Medulla oblongata (tissue), 1 donor: ENCODE measurements around the gene PHYHIPL.

Experiments
- DNase-seq: peaks from one replicate; pipeline ENCODE4 v3.0.0-alpha.2; 2015; ENCODE audit errors: extremely low spot score

PHYHIPL gene

DNA sequence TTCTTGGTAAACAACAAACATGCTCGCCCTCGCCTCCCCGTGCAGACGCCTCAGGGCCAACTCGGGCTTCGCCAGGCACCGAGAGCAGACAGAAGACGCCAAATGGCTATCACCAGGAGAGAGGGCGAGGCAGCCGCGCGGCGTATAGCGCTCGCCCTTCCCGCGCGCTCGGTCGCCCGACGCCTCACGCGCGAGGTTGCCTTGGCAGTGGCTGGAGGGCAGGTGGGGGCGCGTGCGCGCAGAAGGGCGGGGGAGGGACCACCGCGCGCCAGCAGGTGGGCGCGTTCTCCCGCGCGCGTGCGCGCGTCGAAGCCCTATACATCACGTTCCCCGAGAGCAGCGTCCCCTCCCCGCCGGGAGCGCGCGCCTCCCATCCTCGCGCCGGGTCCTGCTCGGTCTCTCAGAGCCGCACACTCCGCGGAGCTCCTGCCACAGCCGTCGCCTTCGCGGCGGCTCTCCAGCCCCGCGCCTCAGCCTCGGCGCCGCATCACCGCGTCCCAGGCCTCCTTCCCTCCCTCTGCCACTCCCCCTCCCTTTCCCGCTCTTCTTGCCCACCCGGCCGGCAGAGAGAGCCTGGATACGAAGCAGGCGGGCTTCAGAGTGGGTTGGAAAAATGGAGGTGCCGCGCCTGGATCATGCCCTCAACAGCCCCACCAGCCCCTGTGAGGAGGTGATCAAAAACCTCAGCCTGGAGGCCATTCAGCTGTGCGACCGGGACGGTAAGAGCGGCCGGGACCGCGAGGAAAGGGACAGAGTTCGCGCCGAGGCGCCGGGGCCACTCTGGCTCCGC is at the start of gene PHYHIPL:
PHYHIPL (plus strand) TSS at position 403 of the 790 bp plus-strand sequence; CDS start at position 614, 211 bp downstream.
- peak; percentile 66 for DNase-seq

DNA sequence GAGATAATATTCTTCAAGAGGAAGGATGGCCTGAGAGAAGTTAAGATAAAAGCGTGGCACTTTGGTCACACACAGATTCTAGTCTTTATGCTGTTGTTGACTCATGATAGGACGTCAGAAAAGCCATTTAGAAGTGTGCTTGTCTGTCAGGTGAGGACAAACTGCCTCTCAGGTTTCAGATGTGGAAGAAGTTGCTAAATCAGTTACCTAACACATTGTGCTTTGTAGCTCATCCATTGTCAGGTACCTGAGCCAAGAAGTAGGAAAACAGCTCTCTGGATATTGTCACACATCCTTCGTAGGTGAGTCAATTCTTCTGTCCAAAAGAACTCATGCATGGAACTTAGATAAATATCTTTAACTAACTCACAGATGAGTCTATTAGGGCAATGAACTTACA is 49.5 kb upstream of the PHYHIPL start:
- no peak for DNase-seq

DNA sequence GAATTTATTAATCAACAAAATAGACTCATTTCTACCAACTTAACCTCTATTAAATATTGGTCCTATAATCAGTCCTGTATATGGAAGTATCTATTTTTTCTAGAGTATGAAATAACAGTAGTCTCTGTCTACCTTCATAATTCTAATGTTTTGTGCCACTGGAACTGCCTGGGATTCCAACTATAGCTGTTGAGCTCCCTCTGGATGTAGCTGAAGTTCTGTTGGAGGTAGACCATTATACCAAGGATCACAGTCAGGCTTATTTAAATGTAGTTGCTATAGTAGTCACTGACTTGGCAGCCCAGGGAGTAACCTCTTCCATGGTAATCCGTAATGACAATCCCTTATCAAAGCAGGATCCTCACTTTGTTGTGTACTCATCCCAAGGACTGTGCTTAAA is 48.5 kb upstream of the PHYHIPL start:
- no peak for DNase-seq

DNA sequence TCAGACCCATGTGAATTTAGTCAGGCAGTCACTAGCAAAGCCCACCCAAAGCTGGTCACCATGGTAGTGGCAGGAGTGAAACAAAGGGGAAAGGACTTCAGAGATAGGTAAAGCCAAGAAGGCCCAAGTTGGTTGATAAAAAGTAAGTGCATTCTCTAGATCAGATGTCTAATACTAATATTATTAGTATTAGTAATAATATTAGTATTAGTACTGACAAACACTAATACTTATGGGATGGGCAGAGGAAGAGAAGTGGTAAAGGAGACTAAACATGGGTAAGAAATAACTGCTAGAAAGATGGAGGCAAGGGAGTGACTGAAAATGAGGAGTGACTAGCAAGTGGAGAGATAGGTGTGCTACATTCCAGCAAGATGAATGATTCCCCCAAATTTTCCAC is 46.6 kb upstream of the PHYHIPL start:
- DNase-seq, result no peak

DNA sequence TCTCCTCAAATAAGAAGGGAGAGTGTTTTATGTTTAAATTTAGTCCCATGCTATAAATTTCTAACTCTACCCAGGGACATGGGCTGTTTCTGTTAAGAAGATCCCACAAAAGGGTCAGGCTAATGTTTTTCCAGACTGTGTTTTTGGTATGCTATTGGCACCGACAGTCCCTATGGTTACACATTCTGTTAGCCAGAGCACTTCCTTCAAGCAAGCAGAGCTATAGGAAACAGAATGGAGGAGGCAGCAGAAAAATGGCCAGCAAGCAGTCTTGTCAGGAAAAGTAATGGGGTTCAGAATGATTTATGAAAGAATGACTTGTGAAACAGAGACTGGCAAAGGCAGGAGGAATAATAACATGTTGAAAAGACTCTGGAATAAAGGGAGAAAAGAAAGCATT is 44.8 kb upstream of the PHYHIPL start:
- peak; percentile 58 for DNase-seq

DNA sequence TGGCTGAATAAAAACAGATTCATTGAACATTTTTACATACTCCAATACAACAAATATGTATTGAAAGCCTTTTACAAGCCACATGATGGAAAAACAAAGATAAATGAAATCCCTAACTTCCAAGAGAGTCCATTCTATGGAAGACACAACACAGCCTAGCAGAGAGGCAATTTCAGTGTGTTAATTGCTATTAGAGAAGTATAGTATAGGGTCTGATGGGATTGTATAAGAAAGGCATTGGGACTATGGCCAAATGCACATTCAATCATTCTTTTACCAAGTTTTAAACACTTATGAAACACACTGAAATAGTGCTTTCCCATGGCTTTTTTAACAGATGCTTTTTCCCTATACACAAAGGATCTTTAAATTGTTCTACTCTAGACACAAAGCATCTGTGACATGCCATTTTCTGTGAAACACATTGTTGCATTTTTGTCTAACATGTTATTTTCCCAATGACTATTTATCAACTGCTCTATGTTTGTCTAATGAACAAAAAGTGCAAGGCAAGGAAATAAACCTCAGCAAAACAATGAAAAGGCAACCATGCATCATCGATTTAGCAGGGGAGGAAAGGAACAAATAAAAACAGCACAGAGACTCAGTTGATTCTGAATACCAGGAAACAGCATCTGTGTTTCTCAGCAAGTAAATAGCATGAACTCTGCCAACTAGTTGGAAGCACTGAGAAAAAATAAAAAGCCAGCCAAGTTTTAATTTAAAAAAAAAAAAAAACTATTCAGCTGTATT is 42.4 kb upstream of the PHYHIPL start:
- peak; percentile 57 for DNase-seq

DNA sequence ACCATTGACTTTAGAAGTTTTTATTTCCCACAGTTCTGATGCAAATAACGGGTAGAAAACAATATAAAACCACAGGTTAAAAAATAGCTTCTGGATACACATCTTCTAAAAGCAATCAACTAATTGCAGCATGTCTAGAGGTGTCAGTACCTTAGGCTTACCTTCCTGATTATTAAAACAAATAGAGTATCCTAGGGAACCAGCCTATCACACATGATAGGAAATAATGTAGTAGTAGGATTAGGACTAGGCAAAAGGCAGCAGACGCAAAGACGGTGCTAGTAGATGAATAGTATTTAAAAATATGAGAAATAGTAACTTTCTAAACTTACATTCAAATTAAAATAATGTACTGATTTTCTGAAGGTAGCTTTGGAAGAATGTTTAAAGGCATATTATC is 41.7 kb upstream of the PHYHIPL start:
- no peak for DNase-seq

DNA sequence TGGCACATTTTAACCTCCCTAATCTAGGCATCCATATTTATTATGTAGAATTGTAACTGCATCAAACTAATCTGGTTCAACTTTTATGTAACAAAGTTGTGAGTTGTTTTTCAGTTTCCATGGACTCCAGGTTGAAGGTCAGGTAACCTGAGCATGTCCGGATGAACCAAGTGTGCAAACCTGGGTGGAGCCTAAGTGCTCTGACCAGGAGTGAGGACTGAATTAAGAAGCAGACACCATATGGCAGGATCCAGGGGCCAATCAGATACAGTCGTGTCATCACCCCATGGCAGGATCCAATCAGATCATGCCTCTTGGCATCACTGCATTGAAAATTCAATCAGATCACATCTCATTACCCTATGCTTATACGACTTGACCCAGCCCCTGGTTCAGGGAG is 41.2 kb upstream of the PHYHIPL start:
- DNase-seq, result no peak

DNA sequence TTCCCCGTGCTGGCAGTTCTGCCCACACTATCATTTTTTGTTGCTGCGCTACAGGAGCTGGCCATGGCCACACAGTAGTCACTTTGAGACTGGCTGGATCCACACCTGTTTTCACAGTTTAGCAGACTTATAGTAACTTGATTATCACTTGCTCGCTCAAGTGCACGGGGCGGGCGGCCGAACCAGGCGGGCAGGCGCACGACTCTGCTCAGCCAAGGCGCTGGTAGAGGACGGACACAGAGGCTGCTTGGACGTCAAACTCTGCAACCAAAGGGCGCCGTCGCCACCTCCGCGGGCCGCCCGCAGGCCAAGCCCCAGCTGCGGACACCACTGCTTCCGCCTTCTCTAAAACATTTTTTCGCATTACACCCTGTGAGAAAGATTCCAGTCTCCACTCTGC is 38.4 kb upstream of the PHYHIPL start:
- no peak for DNase-seq

DNA sequence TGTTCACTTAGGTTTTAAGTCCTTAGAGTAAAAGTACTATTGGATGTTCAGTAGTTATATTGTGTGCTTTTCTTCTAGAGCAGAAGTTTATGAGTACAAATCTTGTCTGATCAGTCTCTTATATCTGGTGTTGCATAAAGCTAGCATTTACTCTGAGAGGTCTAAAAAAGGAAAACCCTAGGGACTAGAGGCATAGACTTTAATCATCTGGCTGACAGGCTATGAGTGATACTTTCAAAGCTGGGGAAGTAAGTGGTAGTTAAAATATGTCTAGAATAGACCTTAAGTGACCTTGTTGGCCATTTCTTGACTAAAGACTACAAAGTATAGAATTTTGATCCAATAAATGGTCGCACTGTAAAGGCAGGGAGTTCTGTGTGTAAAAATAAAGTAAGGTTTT is 32.9 kb upstream of the PHYHIPL start:
- DNase-seq, result no peak

DNA sequence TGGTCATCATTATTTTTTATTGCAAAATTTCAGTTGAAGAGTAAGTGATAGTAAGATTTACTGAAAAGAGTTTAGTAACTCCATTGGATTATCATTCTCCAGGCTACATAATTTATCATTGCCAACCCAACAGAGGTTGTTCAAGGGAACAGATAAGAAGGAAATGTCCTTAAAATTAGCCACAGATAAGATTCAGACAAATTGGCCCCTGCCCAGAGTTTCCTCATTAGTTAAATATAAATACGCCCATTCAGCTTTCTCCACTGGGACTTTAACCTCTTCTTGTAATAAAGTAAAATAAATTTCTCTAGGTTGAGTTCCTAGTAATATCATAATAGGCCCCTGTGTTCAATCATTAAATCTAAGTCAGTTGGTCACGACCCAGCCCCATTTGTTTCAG is 27.7 kb upstream of the PHYHIPL start:
- DNase-seq, result no peak

DNA sequence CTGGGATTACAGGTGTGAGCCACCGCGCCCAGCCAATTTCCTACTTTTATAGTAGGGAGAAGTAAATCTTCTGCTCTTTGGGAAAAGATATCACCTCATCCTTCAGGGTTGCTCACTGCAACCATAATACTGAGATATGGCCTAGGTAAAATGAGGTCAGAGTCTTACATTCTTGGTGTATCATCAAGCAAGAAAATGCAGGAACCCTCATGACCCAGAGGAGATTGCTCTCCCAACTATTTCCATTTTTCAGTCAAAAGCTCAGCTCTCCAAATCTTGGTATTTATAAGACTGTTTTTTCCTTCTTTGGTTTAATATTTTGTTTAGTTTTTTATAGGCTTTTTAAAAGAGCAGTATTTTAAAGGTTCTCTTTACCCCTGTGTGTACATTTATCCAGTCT is 20.9 kb upstream of the PHYHIPL start:
- no peak for DNase-seq

DNA sequence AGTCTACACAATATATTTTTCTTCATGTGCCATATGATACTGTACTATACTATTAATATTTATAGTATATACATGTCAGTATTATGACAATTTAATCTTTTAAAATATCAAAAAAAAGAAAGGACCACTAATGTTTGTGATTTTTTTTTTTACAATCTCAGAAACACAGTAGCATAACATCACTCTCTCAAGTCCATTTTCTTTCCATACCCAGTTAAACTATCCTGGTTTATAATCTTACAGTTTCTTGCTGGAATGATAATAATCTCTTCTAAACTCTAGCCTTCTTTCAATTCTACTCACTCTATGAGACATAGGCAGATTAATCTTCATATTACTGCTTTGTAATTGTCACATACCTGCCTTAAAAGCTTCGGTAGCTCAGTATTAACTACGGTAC is 8.9 kb upstream of the PHYHIPL start:
- no peak for DNase-seq

DNA sequence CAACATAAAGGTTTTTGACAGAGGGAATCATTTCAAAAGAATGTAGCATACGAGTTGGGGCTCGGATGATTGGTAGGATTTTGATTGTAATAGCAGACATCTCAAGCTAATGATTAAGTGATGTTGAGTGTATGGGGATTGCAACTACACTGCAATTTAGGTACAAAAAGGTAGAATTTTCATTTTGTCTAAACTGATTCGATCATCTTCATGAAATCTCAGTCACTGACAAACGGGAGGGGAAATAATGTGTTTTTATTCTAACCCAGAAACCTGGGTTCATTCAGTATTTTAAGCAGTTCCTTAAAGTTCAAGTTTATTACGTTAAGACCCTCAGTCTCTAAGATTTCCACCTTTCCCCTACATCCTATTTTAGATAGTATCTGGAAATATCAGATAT is 3.9 kb upstream of the PHYHIPL start:
- DNase-seq, result no peak

DNA sequence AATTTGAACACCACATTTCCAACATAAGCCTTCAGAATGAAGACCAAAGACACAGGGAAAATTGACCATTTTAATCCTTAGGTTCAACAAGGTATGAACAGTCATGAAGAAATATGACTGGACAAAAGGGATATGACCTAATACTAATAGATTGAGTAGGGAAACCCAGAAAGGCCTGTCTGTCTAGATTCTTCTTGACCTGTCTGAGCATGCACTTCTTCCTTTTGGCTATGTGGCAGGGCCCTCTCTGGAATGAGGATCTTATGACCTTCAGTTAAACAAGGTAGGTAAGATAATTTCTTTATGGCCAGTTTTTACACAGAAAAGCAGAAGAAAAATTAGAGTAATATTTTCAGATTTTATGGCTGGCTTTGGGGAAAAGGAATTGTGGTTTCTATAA is 3.0 kb upstream of the PHYHIPL start:
- DNase-seq, result no peak

DNA sequence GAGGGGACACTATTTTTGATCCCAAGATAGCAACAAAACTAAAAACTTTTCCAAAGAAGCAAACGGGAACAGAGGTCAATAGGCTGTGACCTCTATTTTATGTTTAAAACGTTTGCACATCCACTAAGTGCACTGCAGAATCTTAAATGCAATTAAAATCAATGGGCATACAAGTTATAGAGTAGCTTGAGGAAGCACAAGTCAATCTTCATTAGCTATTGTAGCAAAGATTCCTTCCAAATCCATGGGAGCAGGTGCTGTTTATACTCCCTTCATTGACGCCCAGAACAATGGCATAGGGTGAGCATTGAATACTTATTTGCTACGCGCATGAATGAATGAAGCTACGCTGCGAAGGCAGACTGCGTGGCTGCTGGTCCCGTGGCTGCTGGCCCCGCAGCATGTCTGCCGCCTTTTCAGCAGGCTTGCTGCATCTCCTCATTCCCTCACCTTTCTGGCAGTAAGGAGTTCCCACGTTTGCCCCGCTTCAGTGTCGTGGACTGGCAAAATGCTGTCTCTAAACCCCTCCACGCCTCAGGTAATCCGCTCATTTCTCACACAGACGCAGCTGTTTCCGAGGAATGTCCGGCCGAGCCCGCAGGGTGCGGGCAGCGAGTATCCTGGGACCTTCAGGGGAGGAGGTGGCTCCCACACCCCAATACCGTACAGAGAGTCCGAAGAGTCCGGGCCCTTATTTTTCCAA is 754 bp upstream of the PHYHIPL start:
- DNase-seq, result peak; percentile 63

DNA sequence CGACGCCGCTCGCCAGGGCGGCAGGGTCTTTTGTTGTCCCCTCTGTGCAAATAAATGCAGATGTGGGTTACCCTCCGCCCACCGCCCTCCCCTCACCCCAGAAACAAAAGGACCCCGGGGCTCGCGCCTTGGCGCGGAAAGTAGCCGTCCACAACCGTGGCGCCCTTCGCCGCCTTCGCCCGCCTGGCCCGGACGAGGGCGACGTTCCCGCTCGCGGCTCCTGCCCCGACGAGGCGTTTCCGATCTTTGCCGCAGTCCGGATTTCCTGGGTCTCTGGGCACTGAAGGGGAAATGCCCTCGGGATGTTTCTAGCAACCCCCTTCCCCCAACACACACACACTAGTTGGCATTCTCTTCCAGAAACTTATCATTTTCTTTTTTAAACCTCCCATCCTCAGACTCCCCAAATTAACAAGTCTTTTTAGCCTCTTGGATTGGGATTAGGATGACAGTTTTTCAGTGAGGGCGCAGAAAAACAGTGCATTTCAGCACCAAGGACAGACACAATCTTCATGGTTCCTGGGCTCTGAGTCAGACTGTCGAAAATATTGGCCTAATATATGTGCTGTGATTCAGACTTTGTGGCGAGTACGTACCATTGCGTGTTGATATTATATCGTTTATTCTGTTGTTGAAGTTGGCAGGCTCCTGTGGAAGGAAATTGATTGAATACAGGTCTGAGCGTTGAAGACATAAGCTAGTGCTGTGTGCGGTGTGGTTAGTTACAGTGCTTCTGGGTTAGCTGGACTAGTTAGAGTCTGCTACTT is 771 bp downstream of the PHYHIPL start:
- peak; percentile 83 for DNase-seq

DNA sequence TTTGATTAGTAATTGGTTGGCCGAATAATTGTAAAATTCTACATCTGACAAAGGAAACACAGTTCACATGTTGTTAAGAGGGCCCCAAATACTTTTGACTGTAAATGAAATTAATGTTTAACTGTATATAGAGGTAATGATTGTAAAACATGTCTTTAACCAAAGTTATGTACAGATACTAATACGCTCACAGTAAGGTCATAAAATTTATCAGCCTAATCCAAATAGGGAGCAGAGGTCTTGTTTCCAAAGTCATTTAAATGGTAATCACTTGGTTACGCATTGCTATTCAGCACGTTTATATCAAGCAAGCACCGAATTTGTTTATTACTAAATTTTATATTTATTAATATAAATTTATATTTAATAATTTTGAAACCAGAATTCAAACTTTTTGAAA is 1.4 kb downstream of the PHYHIPL start:
- no peak for DNase-seq

DNA sequence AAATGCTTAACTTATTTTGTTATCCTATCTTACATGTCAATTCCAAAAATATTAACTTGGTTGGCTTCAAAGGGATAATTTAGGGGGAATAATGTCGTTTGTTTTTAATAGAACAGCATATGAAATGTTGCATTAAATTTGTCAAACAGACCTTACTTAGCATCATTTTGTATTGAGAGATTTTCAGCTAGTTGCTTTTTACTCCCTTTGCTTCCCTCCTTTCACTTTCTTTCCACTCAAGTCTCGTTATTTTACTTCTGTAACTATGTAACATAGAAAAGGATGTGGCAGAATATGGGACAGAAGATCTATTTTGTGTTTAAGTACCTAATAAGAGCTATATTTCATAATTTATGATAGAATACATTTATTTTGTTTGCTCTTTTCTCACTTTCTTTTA is 2.6 kb downstream of the PHYHIPL start:
- DNase-seq, result peak; percentile 48

DNA sequence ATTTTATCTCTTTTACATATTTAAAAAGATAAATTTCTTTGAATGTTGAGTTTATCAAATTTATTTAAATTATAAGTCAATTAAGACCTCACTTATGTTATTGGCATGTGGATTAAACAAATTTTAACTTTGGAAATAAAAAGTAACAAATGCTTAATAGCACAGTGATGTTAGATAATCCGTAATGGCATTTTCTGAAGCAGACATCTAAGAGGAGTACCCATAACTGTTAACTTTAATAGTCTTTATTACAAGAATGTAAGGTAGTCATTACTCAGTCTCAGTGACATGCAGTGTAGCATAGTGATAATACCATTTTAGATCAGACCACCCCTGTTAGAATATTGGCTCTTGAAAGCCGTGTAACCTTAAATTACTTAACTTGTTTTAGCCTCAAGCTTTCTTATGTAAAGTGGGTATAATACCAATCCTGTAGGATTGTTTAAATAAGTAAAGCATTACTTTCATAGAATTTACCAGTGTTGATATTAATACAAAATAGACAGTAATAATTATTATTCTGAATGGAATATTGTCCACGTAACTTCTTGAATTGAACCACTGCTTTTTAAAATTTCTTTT is 4.3 kb downstream of the PHYHIPL start:
- no peak for DNase-seq

DNA sequence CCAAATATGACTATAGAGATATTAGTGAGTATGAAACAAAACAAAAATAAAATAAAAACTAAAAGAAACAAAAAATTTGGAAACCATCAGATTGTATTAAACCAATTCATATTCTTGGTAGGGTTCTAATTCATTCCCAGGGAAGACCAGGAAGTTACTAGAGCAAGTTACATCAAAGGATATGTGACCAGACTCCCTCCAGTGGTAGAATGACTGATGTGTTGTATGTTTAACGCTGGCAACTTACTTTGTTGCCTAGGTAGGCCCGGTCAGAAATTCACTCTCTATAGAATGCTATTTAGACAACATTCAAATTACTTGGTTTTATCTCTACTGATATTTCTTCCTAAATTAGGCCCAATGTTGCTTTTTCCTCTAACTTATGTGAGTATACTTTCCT is 5.2 kb downstream of the PHYHIPL start:
- DNase-seq, result peak; percentile 90

DNA sequence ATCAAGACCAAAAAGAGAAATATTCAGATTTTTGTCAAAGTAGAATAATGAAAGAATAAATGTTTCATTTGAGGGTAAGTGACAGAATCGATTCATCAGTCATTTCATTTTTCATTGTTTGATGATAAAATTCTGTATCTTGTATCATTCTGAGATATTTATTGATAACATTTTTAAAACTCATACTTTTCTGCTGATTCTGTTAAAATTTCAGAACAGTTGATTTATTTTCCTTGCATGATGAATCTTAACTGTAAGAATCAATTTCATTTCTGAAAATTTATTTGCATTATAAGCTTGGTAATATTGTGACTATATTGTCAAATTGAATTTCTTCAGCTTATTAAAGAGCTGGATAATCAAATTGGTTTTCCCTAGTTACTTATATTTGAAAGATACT is 13.9 kb downstream of the PHYHIPL start:
- no peak for DNase-seq
